CD4-positive, CD25-positive, alpha-beta regulatory T cell (primary cell): ENCODE measurements around the gene SULT4A1. TPM values are rescaled to one million over a fixed set of nuclear protein-coding genes. Genes with fewer than 3 reads are reported as not detected.

Experiments used
- ATAC-seq, 2 donors: fragments of 150-1000 bp; cut with Tn5 transposase; one replicate each; pipeline ENCODE4 v1.10.0; 2021; ENCODE audit warnings: low read depth in 2 of 2, moderate number of reproducible peaks in 2 of 2, moderate library complexity in 1 of 2
- DNase-seq, 3 donors: peaks; one replicate each; pipeline versions ENCODE4 v3.0.0 to v3.0.0-alpha.2; 2012 to 2022; ENCODE audit warnings: mixed read lengths in 1 of 3
- H3K27ac ChIP-seq: one replicate; pipeline ENCODE4 v1.7.0; 2013; ENCODE audit warnings: mild to moderate bottlenecking, low read length; ENCODE audit not compliant: insufficient read depth, poor library complexity, severe bottlenecking
- H3K27me3 ChIP-seq: one replicate; pipeline ENCODE4 v1.7.0; 2013; ENCODE audit warnings: low read length; ENCODE audit not compliant: control insufficient read depth, insufficient read depth
- H3K36me3 ChIP-seq: one replicate; pipeline ENCODE4 v1.7.0; 2013; ENCODE audit warnings: mild to moderate bottlenecking, low read length, moderate library complexity; ENCODE audit not compliant: control insufficient read depth, insufficient read depth
- H3K4me1 ChIP-seq: 2 replicates; pipeline ENCODE4 v1.7.0; 2013; ENCODE audit warnings: mild to moderate bottlenecking, low read length; ENCODE audit not compliant: insufficient read depth, control insufficient read depth, poor library complexity, severe bottlenecking
- H3K4me3 ChIP-seq: one replicate; pipeline ENCODE4 v1.7.0; 2013; ENCODE audit warnings: low read depth, mild to moderate bottlenecking, low read length, moderate library complexity
- H3K9me3 ChIP-seq, 2 experiments: 1 replicate in 1 of 2; 2 replicates in 1 of 2; pipeline ENCODE4 v1.7.0; 2013; ENCODE audit warnings: low read length in 2 of 2, mild to moderate bottlenecking in 1 of 2, moderate library complexity in 1 of 2; ENCODE audit not compliant: control insufficient read depth in 2 of 2
- H3K27ac Mint-ChIP-seq, 3 donors: one replicate each; pipeline ENCODE4 v1.8.0; 2020 to 2022; ENCODE audit warnings: mild to moderate bottlenecking in 3 of 3, mixed read lengths in 3 of 3, moderate library complexity in 2 of 3
- H3K27me3 Mint-ChIP-seq: one replicate; pipeline ENCODE4 v1.8.0; 2022; ENCODE audit warnings: mild to moderate bottlenecking, mixed read lengths
- H3K36me3 Mint-ChIP-seq: one replicate; pipeline ENCODE4 v1.8.0; 2020; ENCODE audit warnings: mixed read lengths
- H3K4me1 Mint-ChIP-seq, 4 donors: one replicate each; pipeline ENCODE4 v1.8.0; 2020 to 2022; ENCODE audit warnings: mixed read lengths in 4 of 4, mild to moderate bottlenecking in 1 of 4
- H3K4me3 Mint-ChIP-seq, 4 donors: one replicate each; pipeline ENCODE4 v1.8.0; 2020 to 2022; ENCODE audit warnings: mild to moderate bottlenecking in 4 of 4, mixed read lengths in 4 of 4, moderate library complexity in 3 of 4
- H3K9me3 Mint-ChIP-seq, 7 donors: one replicate each; pipeline ENCODE4 v1.8.0; 2020 to 2022; ENCODE audit warnings: mixed read lengths in 7 of 7, mild to moderate bottlenecking in 3 of 7, moderate library complexity in 2 of 7
- polyA plus RNA-seq, 4 donors: library from polyadenylated mRNA; unstranded; fragments of 300-500 nt; fragmentation: Illumina TruSeq; gene quantifications; one replicate each; pipeline ENCODE4 v1.2.3, GENCODE V29; 2021
- total RNA-seq: library from RNA; stranded (reverse); gene quantifications from one replicate; pipeline ENCODE4 v1.2.3, GENCODE V29; 2022

The SULT4A1 gene
- total and polyA plus RNA-seq, 5 donors from 2014 or later, result not detected

- no peaks in the 10 kb centered on the region for H3K4me1 Mint-ChIP-seq
- Histone ChIP-seq H3K4me1 (no peaks in the 10 kb centered on the region), H3K4me3 (no peak overlapping the region), H3K27me3 (no peaks in the 10 kb centered on the region), H3K36me3 (no peaks in the 10 kb centered on the region), H3K9me3 (no peaks in the 10 kb centered on the region), H3K27ac (no peak overlapping the region)
- peaks cover 35% of the 10 kb centered on the region for H3K27me3 Mint-ChIP-seq
- H3K36me3 Mint-ChIP-seq, result no peaks in the 10 kb centered on the region
- peaks cover 0 to 2% (median 0%) of the 10 kb centered on the region in 7 donors for H3K9me3 Mint-ChIP-seq
- DNase-seq (no peak), ATAC-seq (no peak)
- H3K4me3 Mint-ChIP-seq, result no peak overlapping the region
- no peak overlapping the region for H3K27ac Mint-ChIP-seq
Observed at GRCh38 chr22:43901976-43902643, 39.8 kb upstream of the SULT4A1 start.

- H3K9me3 Mint-ChIP-seq, result peaks cover 0 to 2% (median 0%) of the 10 kb centered on the region in 7 donors
- no peaks in the 10 kb centered on the region for H3K4me1 Mint-ChIP-seq
- Histone ChIP-seq H3K36me3 (no peaks in the 10 kb centered on the region), H3K4me3 (no peak overlapping the region), H3K27ac (no peak overlapping the region), H3K9me3 (no peaks in the 10 kb centered on the region), H3K4me1 (no peaks in the 10 kb centered on the region), H3K27me3 (no peaks in the 10 kb centered on the region)
- H3K27ac Mint-ChIP-seq, result no peak overlapping the region
- no peak for DNase-seq
- no peak overlapping the region for H3K4me3 Mint-ChIP-seq
- ATAC-seq, result no peak
- no peaks in the 10 kb centered on the region for H3K36me3 Mint-ChIP-seq
- H3K27me3 Mint-ChIP-seq, result peaks cover 25% of the 10 kb centered on the region
Observed at GRCh38 chr22:43900206-43900605, 37.9 kb upstream of the SULT4A1 start.

GRCh38 chr22:43897751-43898261, 35.5 kb upstream of the SULT4A1 start:
- no peaks in the 10 kb centered on the region for H3K4me1 ChIP-seq
- Mint-ChIP-seq H3K27me3 (peaks cover 28% of the 10 kb centered on the region), H3K9me3 (peaks cover 0 to 2% (median 0%) of the 10 kb centered on the region in 7 donors), H3K4me1 (no peaks in the 10 kb centered on the region), H3K27ac (no peak overlapping the region), H3K36me3 (no peaks in the 10 kb centered on the region), H3K4me3 (no peak overlapping the region)
- no peak for ATAC-seq
- H3K4me3 ChIP-seq, result no peak overlapping the region
- no peak overlapping the region for H3K27ac ChIP-seq
- no peaks in the 10 kb centered on the region for H3K9me3 ChIP-seq
- DNase-seq, result no peak
- H3K27me3 ChIP-seq, result no peaks in the 10 kb centered on the region
- H3K36me3 ChIP-seq, result no peaks in the 10 kb centered on the region

GRCh38 chr22:43895986-43896645, 33.8 kb upstream of the SULT4A1 start:
- H3K4me1 ChIP-seq, result no peaks in the 10 kb centered on the region
- ATAC-seq (no peak), DNase-seq (no peak)
- H3K27me3 ChIP-seq, result no peaks in the 10 kb centered on the region
- Mint-ChIP-seq H3K4me3 (no peak overlapping the region), H3K9me3 (peaks cover 0 to 2% (median 0%) of the 10 kb centered on the region in 7 donors), H3K36me3 (no peaks in the 10 kb centered on the region), H3K27ac (peak overlapping the region in 1 of 3 donors; percentile 56), H3K4me1 (no peaks in the 10 kb centered on the region), H3K27me3 (peaks cover 35% of the 10 kb centered on the region)
- no peaks in the 10 kb centered on the region for H3K9me3 ChIP-seq
- H3K27ac ChIP-seq, result no peak overlapping the region
- no peaks in the 10 kb centered on the region for H3K36me3 ChIP-seq
- no peak overlapping the region for H3K4me3 ChIP-seq

GRCh38 chr22:43894122-43894521, 31.8 kb upstream of the SULT4A1 start:
- no peaks in the 10 kb centered on the region for H3K36me3 ChIP-seq
- no peaks in the 10 kb centered on the region for H3K27me3 ChIP-seq
- ATAC-seq (no peak), DNase-seq (no peak)
- H3K9me3 Mint-ChIP-seq, result peaks cover 0 to under 1% (median 0%) of the 10 kb centered on the region in 7 donors
- H3K36me3 Mint-ChIP-seq, result no peaks in the 10 kb centered on the region
- no peaks in the 10 kb centered on the region for H3K4me1 ChIP-seq
- H3K27ac Mint-ChIP-seq, result no peak overlapping the region
- H3K4me1 Mint-ChIP-seq, result no peaks in the 10 kb centered on the region
- no peak overlapping the region for H3K4me3 ChIP-seq
- peaks cover 44% of the 10 kb centered on the region for H3K27me3 Mint-ChIP-seq
- no peaks in the 10 kb centered on the region for H3K9me3 ChIP-seq
- no peak overlapping the region for H3K4me3 Mint-ChIP-seq
- H3K27ac ChIP-seq, result no peak overlapping the region

GRCh38 chr22:43893266-43893665, 31.0 kb upstream of the SULT4A1 start:
- Histone ChIP-seq H3K4me3 (no peak overlapping the region), H3K36me3 (no peaks in the 10 kb centered on the region), H3K27ac (no peak overlapping the region), H3K27me3 (no peaks in the 10 kb centered on the region), H3K9me3 (no peaks in the 10 kb centered on the region), H3K4me1 (no peaks in the 10 kb centered on the region)
- Mint-ChIP-seq H3K27ac (no peak overlapping the region), H3K9me3 (peaks cover 0 to 1% (median 0%) of the 10 kb centered on the region in 7 donors), H3K4me3 (no peak overlapping the region), H3K27me3 (peaks cover 39% of the 10 kb centered on the region), H3K4me1 (no peaks in the 10 kb centered on the region), H3K36me3 (no peaks in the 10 kb centered on the region)
- DNase-seq (no peak), ATAC-seq (no peak)

GRCh38 chr22:43892183-43892894, 30.0 kb upstream of the SULT4A1 start:
- Mint-ChIP-seq H3K4me1 (no peaks in the 10 kb centered on the region), H3K9me3 (peaks cover 0 to 1% (median 0%) of the 10 kb centered on the region in 7 donors), H3K36me3 (no peaks in the 10 kb centered on the region), H3K27ac (no peak overlapping the region), H3K27me3 (peaks cover 35% of the 10 kb centered on the region), H3K4me3 (peak overlapping the region in 1 of 4 donors; percentile 21)
- H3K36me3 ChIP-seq, result no peaks in the 10 kb centered on the region
- H3K4me1 ChIP-seq, result no peaks in the 10 kb centered on the region
- ATAC-seq (no peak), DNase-seq (no peak)
- no peaks in the 10 kb centered on the region for H3K27me3 ChIP-seq
- H3K4me3 ChIP-seq, result no peak overlapping the region
- H3K27ac ChIP-seq, result no peak overlapping the region
- no peaks in the 10 kb centered on the region for H3K9me3 ChIP-seq
